SK-N-MC (cell line): Measurements from ENCODE around the gene BEND7.

Experiments used
- EZH2 ChIP-seq: fragments of 200-600 bp; sonication (generic); IDR thresholded peaks from one replicate; pipeline ENCODE4 v1.6.1; 2017; ENCODE audit warnings: antibody characterized with exemption
- POLR2AphosphoS5 ChIP-seq: IDR thresholded peaks from 2 replicates; pipeline ENCODE4 v1.6.1; 2012; ENCODE audit warnings: mild to moderate bottlenecking, low read depth, low read length, borderline replicate concordance

GRCh38 chr10:13496931-13497330 lies 31.9 kb downstream of the BEND7 start:
- TF ChIP-seq EZH2, result no peak
- TF ChIP-seq POLR2AphosphoS5, result no peak
